Smooth muscle cell of the brain vasculature (primary cell): ENCODE data around the gene CD47.
A peak's percentile ranks its signal among the peaks of the same experiment; 100 is the strongest.

Experiments used
- DNase-seq: peaks from one replicate; pipeline ENCODE4 v3.0.0-alpha.2; 2012; ENCODE audit warnings: low read depth, low spot score

CD47 gene

DNA sequence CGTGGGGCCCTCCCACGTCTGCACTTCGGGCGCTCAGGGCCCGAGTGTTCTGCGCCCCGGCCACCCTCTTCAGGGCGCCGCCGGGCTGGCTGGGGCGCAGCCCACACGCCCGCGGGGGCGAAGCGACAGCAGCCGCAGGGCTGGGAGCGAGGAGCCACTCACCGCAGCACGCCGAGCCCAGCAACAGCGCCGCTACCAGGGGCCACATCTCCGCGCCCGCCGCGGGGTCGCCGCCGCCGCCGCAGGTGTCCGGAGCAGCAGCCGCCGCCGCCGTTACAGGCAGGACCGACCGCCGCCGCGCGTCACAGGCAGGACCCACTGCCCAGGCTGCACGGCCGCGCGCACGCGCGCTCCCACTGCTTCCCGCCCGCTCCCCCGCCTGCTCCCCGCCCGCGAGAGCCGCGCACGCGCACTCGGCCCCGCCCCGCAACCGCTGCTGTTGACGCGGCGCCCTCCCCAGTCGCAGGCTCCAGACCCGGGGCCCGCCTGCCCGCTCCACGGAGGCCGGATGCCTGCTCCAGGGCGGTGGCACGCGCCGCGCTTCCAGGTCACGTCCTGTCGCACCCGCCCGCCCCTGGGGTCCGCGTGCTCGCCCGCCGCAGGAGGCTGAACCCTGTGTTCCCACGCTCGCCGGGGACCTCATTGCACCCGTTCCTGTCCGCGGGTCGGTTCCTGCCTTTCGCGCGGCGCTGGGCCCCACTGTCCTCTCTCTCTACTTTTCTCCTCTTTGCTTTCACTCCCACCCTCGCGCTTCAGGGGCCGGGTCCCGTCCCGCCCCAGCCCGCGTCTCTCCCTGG, at the start of gene CD47:
Gene CD47, minus strand, starts transcription at position 331 of the 797 bp plus-strand sequence. Its CDS starts 123 bp downstream, at position 208.
- DNase-seq, result peak; percentile 56

- DNase-seq, result no peak
Observed at GRCh38 chr3:108137460-108137814, 46.6 kb upstream of the CD47 start.

GRCh38 chr3:108136561-108137459, 46.0 kb upstream of the CD47 start:
- no peak for DNase-seq

GRCh38 chr3:108134555-108134880, 43.7 kb upstream of the CD47 start:
- no peak for DNase-seq

GRCh38 chr3:108133858-108134554, 43.2 kb upstream of the CD47 start:
- no peak for DNase-seq

GRCh38 chr3:108133048-108133369, 42.2 kb upstream of the CD47 start:
- DNase-seq, result no peak

DNA sequence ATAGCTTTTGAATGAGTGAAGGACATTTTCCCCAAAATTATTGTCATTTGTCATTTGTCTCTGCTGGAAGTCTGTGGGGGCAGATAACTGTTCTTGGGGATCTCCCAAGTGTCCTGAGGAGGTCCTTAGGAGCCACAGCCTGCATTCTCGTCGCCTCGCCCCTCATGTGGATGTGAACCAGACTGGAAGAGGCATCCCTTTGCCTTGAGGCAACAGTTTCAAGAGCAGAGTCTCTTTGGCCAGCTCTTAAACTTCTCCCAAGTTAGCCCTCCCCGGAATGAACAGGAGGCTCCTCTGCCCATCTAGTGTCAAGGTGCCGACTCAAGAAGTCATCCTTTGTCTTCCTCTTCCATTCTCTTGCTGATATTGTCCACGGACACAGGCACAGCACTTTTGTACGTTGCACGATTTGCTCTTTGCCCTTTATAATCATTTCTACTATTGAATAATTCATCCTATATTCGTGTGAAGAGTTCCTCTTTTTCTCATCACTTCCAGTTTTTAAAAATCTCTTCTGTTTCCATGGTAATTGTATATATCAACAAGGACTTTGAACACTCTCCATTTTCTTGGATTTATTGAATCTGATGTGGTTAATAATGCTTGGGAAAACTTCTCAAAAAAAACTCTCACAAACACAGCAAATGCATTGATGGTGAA, 40.8 kb upstream of the CD47 start:
- no peak for DNase-seq

DNA sequence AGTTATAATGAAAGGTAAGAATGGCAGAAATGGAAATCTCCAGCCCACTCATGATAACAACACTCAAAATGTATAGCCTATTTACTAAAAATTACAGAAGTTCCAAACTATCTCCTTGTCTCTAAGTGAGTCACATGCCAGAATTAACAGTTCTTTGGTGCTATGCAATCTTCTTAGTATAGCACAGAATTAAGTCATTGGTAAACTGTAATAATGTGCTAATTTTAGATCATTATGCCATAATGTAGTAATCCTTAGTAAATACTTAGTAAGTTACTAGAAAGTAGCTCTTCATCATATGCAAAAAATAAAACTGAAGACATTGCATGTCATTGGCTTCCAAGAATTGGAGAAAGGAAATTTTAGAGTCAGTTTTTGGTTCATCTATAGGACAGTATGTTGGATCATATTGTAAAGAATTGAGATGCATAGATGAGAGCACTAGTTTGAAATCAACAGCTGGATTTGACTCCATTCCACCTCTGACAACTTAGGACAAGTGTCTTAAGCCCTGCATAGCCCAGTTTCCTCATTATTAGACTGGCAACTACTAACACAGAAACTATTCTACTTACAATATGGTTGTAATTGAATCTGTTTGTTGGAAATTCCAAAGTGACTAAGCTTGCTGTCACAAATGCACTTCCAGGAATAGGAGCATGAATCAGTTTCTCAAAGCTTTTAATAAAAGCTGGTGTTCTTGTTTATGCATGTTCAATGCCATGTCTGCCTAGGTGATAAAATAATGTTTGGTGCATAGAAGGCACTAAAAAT, 40.1 kb upstream of the CD47 start:
- no peak for DNase-seq

DNA sequence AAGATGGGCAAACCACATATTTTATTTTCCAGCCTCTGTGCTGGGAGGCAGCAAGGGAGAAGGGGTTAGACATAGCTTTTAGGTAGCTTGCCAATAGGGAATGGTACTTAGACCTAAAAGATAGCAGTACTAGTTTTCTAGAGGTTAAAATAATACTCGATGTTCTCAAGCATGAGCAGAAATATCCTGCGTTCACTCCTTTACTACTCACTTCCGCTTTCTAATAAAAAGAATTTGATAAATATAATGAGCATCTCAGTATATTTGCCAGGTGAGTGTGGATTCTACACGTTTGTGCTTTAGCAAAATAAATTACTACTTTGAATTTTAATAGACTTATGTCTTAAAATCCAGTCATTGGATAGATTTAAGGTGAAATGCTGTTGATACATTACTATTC, 39.4 kb upstream of the CD47 start:
- DNase-seq, result no peak

DNA sequence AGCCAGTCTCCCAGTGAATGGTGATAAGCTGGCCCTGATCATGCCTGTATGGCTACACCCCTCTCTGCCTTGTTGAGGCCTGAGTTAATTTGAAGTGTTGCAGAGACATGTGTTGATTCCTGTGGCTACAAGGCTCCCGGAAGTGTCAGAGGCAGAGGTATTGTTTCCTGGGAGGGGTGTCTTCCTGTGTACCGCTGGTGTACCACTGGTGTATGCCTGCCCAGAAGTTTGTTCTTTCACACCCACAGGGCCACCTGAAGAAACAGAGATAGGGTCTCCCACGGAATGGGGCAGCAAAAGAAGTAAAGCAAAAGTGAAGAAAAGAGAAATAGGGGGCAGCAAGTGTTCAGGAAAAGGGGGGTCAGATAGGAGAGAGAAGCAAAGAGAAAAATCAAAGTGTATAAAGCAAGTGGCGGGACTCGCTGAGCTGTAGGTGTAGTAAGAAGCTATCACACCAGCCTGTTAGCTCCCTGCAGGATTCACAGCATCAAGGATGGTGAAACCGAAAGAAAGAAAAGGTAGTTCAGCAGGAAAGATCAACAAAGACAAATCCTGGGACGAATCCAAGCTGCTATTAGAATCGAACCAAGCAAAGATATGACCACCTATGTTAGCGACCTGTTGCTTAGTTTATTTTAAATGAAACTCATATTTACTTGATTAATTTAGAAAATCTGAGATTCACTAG, 36.6 kb upstream of the CD47 start:
- no peak for DNase-seq

- no peak for DNase-seq
Observed at GRCh38 chr3:108126348-108126747, 35.5 kb upstream of the CD47 start.

DNA sequence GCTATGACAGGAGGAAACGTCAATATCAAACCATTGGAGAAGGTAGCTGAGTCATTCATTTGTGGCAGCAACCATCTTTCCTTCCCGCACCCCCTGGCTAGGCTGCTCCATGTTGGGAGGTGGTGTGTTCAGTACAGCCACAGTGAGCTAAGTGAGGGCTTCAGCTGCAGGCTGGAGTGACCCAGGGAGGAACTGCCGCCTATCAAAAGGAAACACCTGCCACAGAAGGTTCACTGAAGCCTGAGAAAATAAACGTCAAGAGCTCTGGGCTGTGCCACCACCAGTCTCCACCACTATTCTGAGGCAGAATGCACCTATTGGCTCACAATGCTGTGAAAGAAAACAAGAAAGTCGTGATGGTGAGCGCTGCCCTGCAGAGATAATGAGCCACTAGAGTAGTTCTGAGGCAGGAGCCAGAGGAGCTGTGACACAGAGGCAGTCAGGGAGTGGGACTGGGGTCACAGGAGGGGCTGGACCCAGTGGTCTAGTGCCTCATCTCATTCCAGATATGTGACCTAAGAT, 34.8 kb upstream of the CD47 start:
- no peak for DNase-seq

GRCh38 chr3:108125153-108125543, 34.3 kb upstream of the CD47 start:
- no peak for DNase-seq

- no peak for DNase-seq
Observed at GRCh38 chr3:108124337-108125152, 33.7 kb upstream of the CD47 start.

GRCh38 chr3:108123326-108123725, 32.5 kb upstream of the CD47 start:
- DNase-seq, result no peak

GRCh38 chr3:108122276-108122675, 31.4 kb upstream of the CD47 start:
- no peak for DNase-seq

DNA sequence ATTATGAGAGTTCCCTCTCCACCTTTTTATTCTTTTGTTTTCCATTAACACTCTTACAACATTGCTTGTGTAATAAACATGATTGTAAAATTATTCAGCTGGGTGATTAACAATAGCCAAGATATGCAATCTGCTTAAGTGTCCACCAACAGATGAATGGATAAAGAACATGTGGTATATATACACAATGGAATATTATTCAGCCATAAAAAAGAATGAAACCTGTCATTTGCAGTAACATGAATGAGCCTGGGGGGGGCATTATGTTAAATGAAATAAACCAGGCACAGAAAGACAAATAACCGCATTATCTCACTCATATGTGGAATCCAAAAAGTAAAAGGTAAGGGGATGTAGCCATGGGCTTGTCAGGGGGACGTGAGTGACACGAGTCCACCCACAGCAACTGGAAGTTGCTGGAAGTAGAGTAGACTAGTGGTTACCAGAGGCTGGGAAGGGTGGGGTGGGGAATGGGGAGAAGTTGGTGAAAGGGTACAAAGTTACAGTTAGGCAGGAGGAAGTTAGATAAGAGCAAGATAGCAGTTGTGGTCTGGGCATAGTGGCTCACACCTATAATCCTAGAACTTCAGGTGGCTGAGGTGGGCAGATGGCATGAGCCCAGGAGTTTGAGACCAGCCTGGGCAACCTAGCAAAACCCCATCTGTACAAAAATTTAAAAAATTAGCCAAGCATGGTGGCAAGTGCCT, 28.7 kb upstream of the CD47 start:
- DNase-seq, result no peak

- DNase-seq, result no peak
Observed at GRCh38 chr3:108118038-108118768, 27.4 kb upstream of the CD47 start.
